Left lung (tissue), 10 donors: Measurements from ENCODE around the gene IVNS1ABP. TPM values are rescaled to one million over a fixed set of nuclear protein-coding genes. Genes with fewer than 3 reads are reported as not detected.
A peak's percentile ranks its signal among the peaks of the same experiment; 100 is the strongest.

Source experiments
- ATAC-seq: fragments of 200-7000 bp; cut with Tn5 transposase; one replicate; pipeline ENCODE4 v1.9.1; 2020; ENCODE audit warnings: moderate library complexity
- DNase-seq, 4 donors: peaks; one replicate each; pipeline ENCODE4 v3.0.0-alpha.2; 2013 to 2020
- H3K27ac ChIP-seq, 2 donors: fragments of 200-600 bp; sonication (generic) in 1 of 2; one replicate each; pipeline versions ENCODE4 v1.5.0 to v1.8.0; 2020 to 2021
- H3K27me3 ChIP-seq, 2 donors: fragments of 200-600 bp; sonication (generic) in 1 of 2; one replicate each; pipeline versions ENCODE4 v1.5.0 to v1.8.0; 2020 to 2021
- H3K36me3 ChIP-seq, 2 donors: fragments of 200-600 bp; sonication (generic) in 1 of 2; one replicate each; pipeline versions ENCODE4 v1.5.0 to v1.8.0; 2020 to 2021
- H3K4me1 ChIP-seq, 2 donors: fragments of 200-600 bp; one replicate each; pipeline ENCODE4 v1.8.0; 2021
- H3K4me3 ChIP-seq, 2 donors: fragments of 200-600 bp; sonication (generic) in 1 of 2; one replicate each; pipeline versions ENCODE4 v1.5.0 to v1.8.0; 2020 to 2021; ENCODE audit warnings: mild to moderate bottlenecking in 1 of 2
- H3K9me3 ChIP-seq, 2 donors: fragments of 200-600 bp; sonication (generic) in 1 of 2; one replicate each; pipeline versions ENCODE4 v1.5.0 to v1.8.0; 2020 to 2021
- CTCF ChIP-seq, 2 donors: fragments of 200-600 bp; sonication (generic) in 1 of 2; IDR thresholded peaks; one replicate each; pipeline versions ENCODE4 v1.5.0 to v1.8.0; 2021; ENCODE audit warnings: antibody characterized with exemption in 2 of 2
- intact Hi-C, 2 donors: fragments of 100-400 bp; cut with DNase I; formaldehyde crosslinking; loops; one replicate each; pipeline versions ENCODE4 v1.11.2 to v1.14.2; 2022
- polyA plus RNA-seq, 6 donors: library from polyadenylated mRNA; unstranded; fragments of 120-200 nt; gene quantifications; one replicate each; pipeline ENCODE4 v1.2.1, GENCODE V29; 2013; ENCODE audit not compliant: insufficient read length in 6 of 6
- total RNA-seq, 2 donors: library from RNA; stranded (reverse); fragmentation: NEBNext Ultra II Directional; extraction: Animal tissue kit (Norgen Biotek cat#: 25700); gene quantifications; one replicate each; pipeline ENCODE4 v1.2.1, GENCODE V29; 2021
- donor health status: DM: no; HTN: yes; CAD: no.
- donor health status: DM: no; HTN: no; CAD: no.

Gene IVNS1ABP
- total and polyA plus RNA-seq, 8 donors, result 74.3 to 215 (median 174) TPM

GRCh38 chr1:185360714-185361113, 43.7 kb upstream of the IVNS1ABP start:
- Histone ChIP-seq H3K4me1 (no peaks in the 10 kb centered on the region), H3K27ac (no peak overlapping the region), H3K36me3 (no peaks in the 10 kb centered on the region), H3K9me3 (peaks cover 0 to 8% of the 10 kb centered on the region in 2 donors), H3K27me3 (no peaks in the 10 kb centered on the region), H3K4me3 (no peak overlapping the region)
- no peak for DNase-seq
- TF ChIP-seq CTCF (IDR thresholded peaks at IDR 0.05), result no peak
- no peak for ATAC-seq
- intact Hi-C loops, result no loop called here

- TF ChIP-seq CTCF (IDR thresholded peaks at IDR 0.05), result no peak
- Histone ChIP-seq H3K27me3 (no peaks in the 10 kb centered on the region), H3K4me1 (no peaks in the 10 kb centered on the region), H3K36me3 (no peaks in the 10 kb centered on the region), H3K9me3 (peaks cover 0 to 8% of the 10 kb centered on the region in 2 donors), H3K4me3 (no peak overlapping the region), H3K27ac (no peak overlapping the region)
- no peak for ATAC-seq
- DNase-seq, result no peak
- intact Hi-C loops, result no loop called here
Observed at GRCh38 chr1:185358957-185359356, 41.9 kb upstream of the IVNS1ABP start.

GRCh38 chr1:185355947-185356346, 38.9 kb upstream of the IVNS1ABP start:
- no peak for ATAC-seq
- DNase-seq, result no peak
- Histone ChIP-seq H3K36me3 (no peaks in the 10 kb centered on the region), H3K4me1 (no peaks in the 10 kb centered on the region), H3K27me3 (no peaks in the 10 kb centered on the region), H3K4me3 (no peak overlapping the region), H3K27ac (no peak overlapping the region), H3K9me3 (no peaks in the 10 kb centered on the region)
- TF ChIP-seq CTCF (IDR thresholded peaks at IDR 0.05), result no peak
- intact Hi-C loops, result no loop called here

GRCh38 chr1:185353124-185353523, 36.1 kb upstream of the IVNS1ABP start:
- Histone ChIP-seq H3K27me3 (no peaks in the 10 kb centered on the region), H3K9me3 (no peaks in the 10 kb centered on the region), H3K4me1 (no peaks in the 10 kb centered on the region), H3K4me3 (no peak overlapping the region), H3K27ac (no peak overlapping the region), H3K36me3 (no peaks in the 10 kb centered on the region)
- intact Hi-C loops, result no loop called here
- ATAC-seq, result no peak
- no peak for DNase-seq
- no peak for TF ChIP-seq CTCF (IDR thresholded peaks at IDR 0.05)

GRCh38 chr1:185351734-185352466, 34.9 kb upstream of the IVNS1ABP start:
- H3K4me3 ChIP-seq, result no peak overlapping the region
- no peak overlapping the region for H3K27ac ChIP-seq
- peaks cover 0 to 4% of the 10 kb centered on the region in 2 donors for H3K4me1 ChIP-seq
- intact Hi-C loops, result no loop called here
- DNase-seq (peak in 2 of 4 donors; percentile 25 to 56), ATAC-seq (no peak)
- H3K36me3 ChIP-seq, result no peaks in the 10 kb centered on the region
- H3K9me3 ChIP-seq, result no peaks in the 10 kb centered on the region
- no peaks in the 10 kb centered on the region for H3K27me3 ChIP-seq
- no peak for TF ChIP-seq CTCF (IDR thresholded peaks at IDR 0.05)
